HCEC 1CT (cell line): ENCODE data around the gene DDX59.
"Not testable (repeated sequence)": the region's sequence is repeated elsewhere in the genome, so short reads cannot be mapped to it uniquely, and the experiment has no call there.

Experiments
- DNase-seq: peaks from one replicate; pipeline ENCODE4 v3.0.0-alpha.2; 2017

Gene DDX59

DNA sequence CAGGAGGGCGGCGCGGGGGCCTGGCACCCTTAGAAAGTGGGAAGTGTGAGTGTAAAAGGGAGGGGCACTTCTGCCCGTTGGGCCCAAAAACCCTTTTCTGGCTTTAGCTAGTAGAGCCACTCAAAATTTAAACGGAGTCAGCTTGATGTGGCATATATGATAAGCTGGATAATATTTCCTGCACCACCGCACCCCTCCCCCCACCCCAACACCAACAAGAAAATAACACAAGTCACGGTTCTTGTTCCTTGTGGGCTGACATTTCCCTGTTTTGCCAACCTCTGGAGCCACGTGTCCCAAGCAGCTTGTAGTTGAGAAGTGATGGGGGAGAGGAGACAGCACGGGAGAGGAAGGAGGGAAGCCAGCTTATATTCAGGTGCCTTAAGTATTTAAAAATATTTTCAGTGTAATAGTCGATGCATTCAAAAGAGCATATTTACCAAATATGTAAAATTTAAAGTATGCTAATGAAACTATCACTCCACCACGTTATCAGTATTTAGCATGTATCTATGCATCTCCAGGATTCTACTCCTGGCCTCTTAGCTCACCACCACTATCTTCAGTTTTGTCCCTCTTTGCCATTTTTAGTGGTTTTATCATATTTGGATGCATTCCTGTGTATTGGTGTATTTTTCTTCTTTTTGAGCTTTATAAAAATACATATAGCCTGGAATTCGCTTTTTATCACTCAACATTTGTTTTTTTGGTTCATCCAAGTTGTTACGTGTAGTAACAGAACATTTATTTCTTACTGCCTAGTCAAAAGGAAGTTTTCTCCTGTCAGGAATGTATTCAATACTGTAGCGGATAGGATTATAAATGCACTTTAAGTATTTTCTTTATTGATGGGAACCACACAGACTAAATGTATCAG lies 773 bp upstream of the DDX59 start:
- peak; percentile 68 for DNase-seq

DNA sequence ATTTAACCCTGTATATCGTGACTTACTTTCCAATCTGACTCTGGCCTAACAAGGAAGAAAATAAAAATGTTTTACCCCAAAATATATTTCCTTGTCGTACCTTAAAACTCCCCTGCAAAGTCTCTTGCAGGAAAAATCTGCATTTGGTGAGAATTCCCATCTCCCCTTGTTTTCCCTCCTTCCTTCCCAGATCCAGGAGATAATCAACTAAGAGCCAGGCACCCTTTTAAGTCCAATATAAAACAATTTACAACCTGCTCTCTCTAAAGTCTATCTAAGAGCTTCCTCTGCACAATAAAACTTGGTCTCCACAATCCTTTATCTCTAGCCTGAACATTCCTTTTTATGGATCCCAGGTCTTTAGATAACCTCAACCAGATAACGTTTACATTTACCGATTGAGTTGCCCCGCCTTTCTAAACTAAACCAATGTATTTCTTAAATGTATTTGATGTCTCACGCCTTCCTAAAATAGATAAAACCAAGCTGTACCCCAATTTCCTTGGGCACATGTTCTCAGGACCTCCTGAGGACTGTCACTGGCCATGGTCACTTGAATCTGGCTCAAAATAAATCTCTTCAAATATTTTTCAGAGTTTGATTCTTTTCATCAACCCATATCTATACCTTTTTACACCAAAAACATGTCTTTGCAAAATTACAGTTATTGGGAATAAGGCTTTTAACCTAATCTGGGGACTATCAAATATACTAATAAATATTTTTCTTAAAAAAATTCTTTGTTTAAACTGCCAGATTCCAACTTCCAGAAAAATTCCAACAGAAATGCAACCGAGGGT lies 993 bp downstream of the DDX59 start:
- no peak for DNase-seq

GRCh38 chr1:200666309-200666708 lies 3.4 kb downstream of the DDX59 start:
- DNase-seq, result no peak

- no peak for DNase-seq
Observed at GRCh38 chr1:200665861-200666260, 3.8 kb downstream of the DDX59 start.

DNA sequence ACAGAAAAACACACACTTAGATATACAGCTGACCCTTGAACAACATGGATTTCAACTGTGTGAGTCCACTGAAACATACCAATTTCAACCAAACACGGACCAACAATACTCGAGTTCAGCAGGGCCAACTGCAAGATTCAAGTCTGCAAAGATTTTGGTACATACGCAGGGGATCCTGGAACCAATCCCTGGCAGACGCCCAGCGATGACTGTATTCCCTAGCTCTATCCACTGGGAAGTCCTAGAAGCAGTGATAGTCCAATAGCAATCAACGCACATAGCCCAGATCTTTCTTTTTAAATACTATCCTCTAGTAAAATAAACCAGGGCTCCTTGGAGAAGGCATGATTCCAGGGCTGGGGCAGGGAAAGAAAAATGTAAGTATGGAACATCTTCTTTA lies 9.0 kb downstream of the DDX59 start:
- no peak for DNase-seq

DNA sequence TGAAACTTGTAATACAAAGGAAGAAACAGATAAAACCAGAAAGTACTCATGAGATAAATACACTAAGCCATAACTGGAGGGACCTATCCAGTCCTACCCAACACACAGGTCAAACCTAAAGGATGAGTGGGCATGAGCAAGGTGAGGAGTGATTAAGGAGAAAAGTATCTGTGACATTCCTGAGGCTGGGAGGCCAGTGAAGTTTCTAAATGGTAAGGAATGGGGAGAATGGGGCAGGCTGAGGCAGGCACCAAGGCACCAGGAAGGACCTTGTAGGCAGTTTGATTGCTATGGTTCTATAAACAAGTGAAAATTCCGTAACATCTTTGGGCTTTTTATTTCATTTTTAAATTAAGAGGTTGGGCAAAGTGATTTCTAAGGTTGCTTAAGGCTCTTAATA lies 10.4 kb downstream of the DDX59 start:
- no peak for DNase-seq

DNA sequence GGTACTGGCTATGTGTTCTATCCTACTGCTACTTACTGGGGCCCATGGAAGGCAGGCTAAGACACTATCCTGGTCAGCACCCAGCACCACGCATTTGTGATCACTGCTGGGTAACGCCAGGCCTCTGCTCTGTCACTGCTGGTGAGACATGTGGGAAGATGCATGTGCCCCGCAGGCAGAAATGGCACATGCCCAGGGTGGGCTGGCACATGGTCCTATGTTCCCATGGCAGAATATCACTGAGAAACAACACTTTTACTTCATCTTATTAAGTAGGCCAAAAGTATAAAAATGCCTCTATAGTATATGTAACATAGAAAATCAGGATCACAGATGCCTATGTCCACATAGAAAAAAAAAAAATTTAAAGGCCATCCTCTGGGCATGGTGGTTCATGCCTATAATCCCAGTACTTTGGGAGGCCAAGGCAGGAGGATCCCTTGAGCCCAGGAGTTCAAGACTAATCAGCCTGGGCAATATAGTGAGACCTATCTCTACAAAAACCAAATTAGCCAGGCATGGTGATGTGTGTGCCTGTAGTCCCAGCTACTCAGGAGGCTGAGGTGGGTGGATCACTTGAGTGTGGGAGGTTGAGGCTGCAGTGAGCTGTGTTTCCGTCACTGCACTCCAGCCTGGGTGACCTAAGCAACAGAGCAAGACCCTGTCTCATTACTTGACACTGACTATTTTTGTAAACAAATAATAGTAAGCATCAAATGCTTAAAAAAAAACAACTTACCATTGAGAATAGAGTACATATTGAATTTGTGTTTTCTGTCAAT lies 11.5 kb downstream of the DDX59 start:
- DNase-seq, result no peak

DNA sequence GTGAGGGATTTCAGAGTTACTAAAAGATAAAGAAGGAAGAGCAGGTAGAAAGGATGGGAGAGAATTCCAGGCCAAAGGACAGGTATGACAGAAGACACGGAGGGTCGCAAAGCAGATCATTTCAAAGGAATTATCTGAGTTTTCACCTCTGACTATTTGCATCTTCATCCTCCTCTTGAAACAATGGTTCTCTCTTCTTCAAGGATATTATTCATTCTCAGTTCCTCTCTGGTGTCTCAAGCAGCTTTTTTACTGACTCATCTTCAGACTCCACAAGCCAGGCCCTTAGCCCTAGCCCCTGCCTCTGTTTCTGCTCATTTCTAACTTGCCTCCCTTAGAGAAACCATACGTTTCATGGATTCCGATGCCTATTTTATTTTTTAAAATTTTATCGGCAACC lies 15.0 kb downstream of the DDX59 start:
- DNase-seq, result no peak

DNA sequence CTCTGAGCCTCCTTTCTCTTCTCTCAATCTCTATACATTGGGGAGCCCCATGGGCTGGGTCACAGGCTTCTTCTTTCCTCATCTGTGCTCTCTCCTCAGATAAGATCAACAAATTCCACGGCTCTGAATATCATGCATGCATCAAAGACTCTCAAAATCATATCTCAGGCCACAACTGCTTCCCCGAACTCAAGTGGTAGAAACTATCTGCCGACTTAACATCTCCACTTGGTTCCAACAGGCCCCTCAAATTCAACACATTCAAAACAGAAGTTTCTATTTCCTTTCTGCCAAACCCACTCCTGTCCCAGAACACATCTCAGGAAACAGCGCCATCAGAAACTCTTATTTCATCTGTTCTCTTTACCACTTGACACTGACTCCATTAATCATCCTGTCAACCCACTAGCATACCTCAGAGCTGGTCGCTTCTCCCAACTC lies 16.7 kb downstream of the DDX59 start:
- DNase-seq, result no peak

GRCh38 chr1:200652378-200652777 lies 17.3 kb downstream of the DDX59 start:
- DNase-seq, result no peak

DNA sequence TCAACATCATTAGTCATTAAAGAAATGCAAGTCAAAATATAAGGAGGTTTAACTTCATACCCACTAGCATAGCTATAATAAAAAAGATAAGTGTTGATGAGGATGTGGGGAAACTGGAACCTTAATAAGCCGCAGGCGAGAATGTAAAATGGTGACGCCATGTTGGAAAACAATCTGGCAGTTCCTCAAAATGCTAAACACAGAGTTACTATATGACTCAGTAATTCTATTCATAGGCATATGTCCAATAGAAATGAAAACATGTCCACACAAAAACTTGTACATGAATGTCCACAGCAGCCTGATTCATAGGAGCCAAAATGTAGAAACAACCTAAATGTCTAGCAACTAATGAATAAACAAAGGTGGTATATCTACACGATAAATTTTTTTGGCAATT lies 23.2 kb downstream of the DDX59 start:
- DNase-seq, result no peak

- no peak for DNase-seq
Observed at GRCh38 chr1:200644021-200644420, 25.7 kb downstream of the DDX59 start.

DNA sequence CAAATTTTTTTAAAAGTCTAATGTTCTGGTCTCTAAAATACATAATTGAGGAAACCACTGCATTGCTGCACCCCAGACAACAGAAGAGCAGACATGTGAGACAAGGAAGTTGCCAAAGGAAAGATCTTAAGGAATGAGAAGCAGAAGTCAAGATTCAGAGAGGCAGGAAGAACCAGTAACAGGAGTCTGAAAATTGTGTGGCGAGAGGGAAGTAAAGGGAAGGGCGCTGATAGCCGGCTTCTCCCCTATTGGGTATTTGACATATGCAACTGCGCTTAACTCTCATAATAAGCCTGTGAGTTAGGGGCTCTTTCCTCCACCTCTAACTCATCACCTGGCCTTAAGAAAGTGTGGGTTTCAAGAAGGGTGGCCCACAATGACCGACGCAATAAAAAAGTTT lies 27.2 kb downstream of the DDX59 start:
- DNase-seq, result no peak

GRCh38 chr1:200640963-200641401 lies 28.7 kb downstream of the DDX59 start:
- DNase-seq, result no peak

- DNase-seq, result no peak
Observed at GRCh38 chr1:200640373-200640962, 29.2 kb downstream of the DDX59 start.

GRCh38 chr1:200638073-200638472 lies 31.6 kb downstream of the DDX59 start:
- no peak for DNase-seq

DNA sequence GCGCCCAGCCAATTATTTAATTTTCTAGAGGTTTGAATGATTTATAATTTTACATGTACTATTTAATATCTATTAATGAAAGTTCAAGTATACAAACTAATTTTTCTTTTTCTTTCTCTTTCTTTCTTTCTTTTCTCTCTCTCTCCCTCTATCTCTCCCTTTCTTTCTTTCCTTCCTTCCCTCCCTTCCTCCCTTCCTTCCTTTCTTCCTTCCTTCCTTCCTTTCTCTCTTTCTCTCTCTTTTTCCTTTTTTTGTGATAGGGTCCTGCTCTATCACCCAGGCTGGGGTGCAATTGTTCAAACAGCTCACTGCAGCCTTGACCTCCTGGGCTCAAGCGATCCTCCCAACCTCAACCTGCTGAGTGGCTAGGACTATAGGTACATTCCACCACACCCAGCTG lies 33.0 kb downstream of the DDX59 start:
- DNase-seq, result no peak

DNA sequence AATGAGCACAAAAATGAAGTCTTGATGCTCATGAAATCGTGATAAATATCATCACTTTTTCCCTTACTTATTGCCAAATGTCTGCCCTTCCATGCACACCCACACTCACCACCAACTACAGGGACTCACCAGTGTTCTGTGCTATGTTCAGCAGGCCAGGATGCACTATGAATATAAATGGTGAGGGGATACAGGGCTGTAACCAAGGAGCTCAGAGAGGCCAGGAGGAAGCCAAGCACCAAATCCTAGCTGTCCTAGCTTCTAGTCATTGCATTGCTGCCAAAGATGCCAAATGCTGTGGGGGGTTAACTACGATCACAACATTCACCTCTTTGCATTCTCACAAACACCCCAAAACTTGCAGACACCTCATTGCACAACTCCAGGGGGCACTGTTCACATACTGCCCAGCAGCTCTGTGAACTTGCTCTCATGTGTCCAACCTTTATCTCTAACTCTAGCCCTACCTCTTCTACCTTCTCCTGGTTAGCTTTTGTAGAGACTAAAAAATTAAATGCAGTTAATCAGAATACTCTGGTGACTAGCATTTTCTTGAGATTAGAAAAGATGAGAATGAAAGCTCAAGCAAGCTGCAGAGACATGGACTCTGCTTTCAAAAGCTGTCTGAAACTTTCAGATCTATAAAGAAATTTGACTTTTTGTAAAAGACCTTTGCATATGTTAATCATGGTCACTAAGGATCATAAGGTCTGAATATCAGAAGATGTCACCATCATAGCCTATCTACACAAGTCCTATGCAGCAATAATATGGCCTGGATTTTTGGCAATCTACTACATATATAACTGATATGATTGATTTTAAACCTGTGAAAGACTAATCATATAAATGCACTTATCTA lies 35.2 kb downstream of the DDX59 start:
- no peak for DNase-seq

DNA sequence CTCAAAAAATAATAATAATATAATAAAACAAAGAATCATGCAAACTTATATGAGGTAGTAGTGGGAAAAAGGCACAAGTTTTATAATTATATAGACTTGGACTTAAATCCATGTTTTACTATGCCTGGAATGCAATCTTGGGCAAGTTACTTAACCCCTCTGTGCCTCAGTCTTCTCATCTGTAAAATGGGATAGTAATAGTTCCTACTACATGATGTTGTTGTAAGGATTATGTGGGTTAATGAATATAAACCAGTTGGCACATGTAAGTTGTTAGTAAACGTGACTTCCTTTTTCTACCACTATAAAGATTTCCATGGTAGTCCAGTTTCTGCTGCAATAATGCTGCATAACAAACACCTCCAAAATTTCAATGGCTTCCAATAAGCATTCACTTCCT lies 38.3 kb downstream of the DDX59 start:
- DNase-seq, result no peak

DNA sequence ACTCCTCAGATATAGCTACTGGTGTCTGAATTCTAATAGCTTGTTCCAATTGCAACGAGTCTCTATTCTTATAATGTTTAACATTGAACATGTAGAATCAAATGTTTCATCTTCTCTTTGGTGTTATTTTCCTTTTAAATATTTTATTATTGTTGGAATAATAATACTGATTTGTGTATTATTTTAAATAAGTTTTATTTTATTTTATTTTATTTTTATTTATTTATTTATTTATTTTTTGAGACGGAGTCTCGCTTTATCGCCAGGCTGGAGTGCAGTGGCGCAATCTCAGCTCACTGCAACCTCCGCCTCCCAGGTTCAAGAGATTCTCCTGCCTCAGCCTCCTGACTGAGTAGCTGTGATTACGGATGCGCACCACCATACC lies 39.2 kb downstream of the DDX59 start:
- not testable (repeated sequence) for DNase-seq

DNA sequence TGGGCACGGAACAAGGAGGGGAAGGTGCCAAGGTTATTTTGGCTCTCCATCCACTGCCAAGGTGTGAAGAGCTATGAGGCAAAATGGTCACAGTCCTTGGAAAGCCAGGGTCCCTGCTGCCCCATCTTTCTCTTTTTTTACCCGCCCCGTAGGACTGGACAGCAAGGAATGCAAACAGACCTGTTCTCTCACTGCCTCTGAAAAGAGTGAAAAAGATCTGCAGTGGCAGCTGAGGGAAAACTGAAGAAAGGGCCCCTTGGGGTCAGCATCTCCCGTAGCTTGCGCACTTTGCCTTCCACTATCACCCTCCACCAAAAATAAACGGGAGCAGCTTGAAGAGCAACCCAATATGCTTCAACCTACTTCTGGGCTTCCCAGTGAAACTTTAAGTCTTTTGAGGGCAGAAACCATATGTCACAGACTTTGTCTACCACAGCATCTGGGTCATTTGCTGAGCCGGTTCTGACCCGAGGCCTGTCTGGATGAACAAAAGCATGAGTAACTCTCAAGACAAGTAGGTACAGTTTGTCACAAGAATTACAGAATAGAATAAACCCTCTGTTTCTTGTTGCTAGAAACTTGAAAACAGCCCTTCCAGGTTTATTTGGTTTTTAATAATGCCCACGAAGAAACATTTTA lies 39.7 kb downstream of the DDX59 start:
- DNase-seq, result no peak
